ENCODE data around the gene TRPM4.
"Not testable (repeated sequence)": the region's sequence is repeated elsewhere in the genome, so short reads cannot be mapped to it uniquely, and the experiment has no call there.

Gene TRPM4

GRCh38 chr19:49151267-49152118 lies 6.1 kb upstream of the TRPM4 start:
- DNase-seq (ENCODE audit: low read depth), result no peak

- no peak for DNase-seq (ENCODE audit: low read depth)
These were observed 5.5 kb upstream of the TRPM4 start for GRCh38 chr19:49152119-49152550.

- no peak for DNase-seq (ENCODE audit: low read depth)
These were observed 4.3 kb upstream of the TRPM4 start for GRCh38 chr19:49153167-49153809.

- DNase-seq (ENCODE audit: low read depth), result no peak
These were observed 3.3 kb upstream of the TRPM4 start for GRCh38 chr19:49154279-49154678.

GRCh38 chr19:49155005-49155819 lies 2.4 kb upstream of the TRPM4 start, which contains the start of gene HRC:
Gene HRC (minus strand): TSS chr19:49155396. CDS start chr19:49155237, 159 bp downstream.
- DNase-seq (ENCODE audit: low read depth), result no peak

GRCh38 chr19:49155820-49156346 lies 1.7 kb upstream of the TRPM4 start:
- no peak for DNase-seq (ENCODE audit: low read depth)

- DNase-seq (ENCODE audit: low read depth), result no peak
These were observed 3.0 kb downstream of the TRPM4 start for GRCh38 chr19:49160450-49161189.

GRCh38 chr19:49161987-49162386 lies 4.4 kb downstream of the TRPM4 start:
- DNase-seq (ENCODE audit: low read depth), result no peak

GRCh38 chr19:49165111-49165750 lies 7.6 kb downstream of the TRPM4 start:
- DNase-seq (ENCODE audit: low read depth), result no peak

GRCh38 chr19:49165865-49166301 lies 8.3 kb downstream of the TRPM4 start:
- DNase-seq (ENCODE audit: low read depth), result no peak

GRCh38 chr19:49167857-49168409 lies 10.3 kb downstream of the TRPM4 start:
- no peak for DNase-seq (ENCODE audit: low read depth)

- DNase-seq (ENCODE audit: low read depth), result no peak
These were observed 10.8 kb downstream of the TRPM4 start for GRCh38 chr19:49168421-49168820.

- DNase-seq (ENCODE audit: low read depth), result no peak
These were observed 15.6 kb downstream of the TRPM4 start for GRCh38 chr19:49173198-49173597.

GRCh38 chr19:49180659-49181058 lies 23.1 kb downstream of the TRPM4 start:
- DNase-seq (ENCODE audit: low read depth), result no peak

- DNase-seq (ENCODE audit: low read depth), result not testable (repeated sequence)
These were observed 24.6 kb downstream of the TRPM4 start for GRCh38 chr19:49182010-49182847.

- DNase-seq (ENCODE audit: low read depth), result no peak
These were observed 25.3 kb downstream of the TRPM4 start for GRCh38 chr19:49182848-49183375.

- no peak for DNase-seq (ENCODE audit: low read depth)
These were observed 28.5 kb downstream of the TRPM4 start for GRCh38 chr19:49186108-49186507.

- no peak for DNase-seq (ENCODE audit: low read depth)
These were observed 31.1 kb downstream of the TRPM4 start for GRCh38 chr19:49188626-49189200.

GRCh38 chr19:49189259-49189658 lies 31.7 kb downstream of the TRPM4 start:
- no peak for DNase-seq (ENCODE audit: low read depth)
